ENCODE measurements around the gene PYROXD2.

- TF ChIP-seq TBL1XR1 (IDR thresholded peaks at IDR 0.05; ENCODE audit: low read depth, low read length) (no peak), JUNB (IDR thresholded peaks at IDR 0.05) (no peak), ATF3 (IDR thresholded peaks at IDR 0.05; ENCODE audit: borderline replicate concordance, extremely low read depth, low read depth, low read length) (no peak), POLR2AphosphoS5 (IDR thresholded peaks at IDR 0.05; ENCODE audit: low read length) (no peak), CHD1 (IDR thresholded peaks at IDR 0.05; ENCODE audit: low read depth, low read length) (no peak), CTCF (IDR thresholded peaks at IDR 0.05 in 2 of 3, conservative IDR thresholded peaks at IDR 0.05 in 1 of 3; ENCODE audit: control insufficient read depth in 2 of 3, extremely low read depth in 1 of 3, insufficient read depth in 1 of 3, low read depth in 3 of 3, low read length in 3 of 3) (no peak), ZNF207 (IDR thresholded peaks at IDR 0.05; ENCODE audit: borderline replicate concordance) (no peak), POLR2A (IDR thresholded peaks at IDR 0.05; ENCODE audit: low read depth, low read length) (no peak), POU2F2 (IDR thresholded peaks at IDR 0.05; ENCODE audit: borderline replicate concordance, low read depth, low read length) (no peak), ZBTB33 (IDR thresholded peaks at IDR 0.05) (no peak), HDAC2 (IDR thresholded peaks at IDR 0.05) (no peak)
Measured at GRCh38 chr10:98414578-98414931, 427 bp downstream of the PYROXD2 start.

Measured in GM12878 (cell line).